ENCODE data around the gene FAT1. TPM values are rescaled to one million over a fixed set of nuclear protein-coding genes. Genes with fewer than 3 reads are reported as not detected.

Gene FAT1
- total RNA-seq, 4 donors from 2014 or later: 321 to 477 (median 380) TPM

- 81 to 85% methylated on average over 5 to 10 of the region's 10 CpGs for WGBS, 2 donors (ENCODE audit: low coverage in 1 of 2)
- no peak for DNase-seq
- in situ Hi-C loops (cut with MboI; ENCODE audit: low pct_ligation_motif_present in 1 of 4, low pct_unique_long_range_greater_than_20kb in 1 of 4, low sequenced_read_pairs in 3 of 4) (no loop called here), intact Hi-C loops (cut with DNase I; ENCODE audit: low total_unique reads) (no loop called here)
- Histone ChIP-seq H3K4me3 (no peak overlapping the region), H3K9me3 (no peaks in the 10 kb centered on the region), H3K27me3 (no peaks in the 10 kb centered on the region), H3K36me3 (no peaks in the 10 kb centered on the region), H3K27ac (peak overlapping the region in 3 of 4 donors; percentile 72 to 79 (median 75)), H3K4me1 (peaks cover 30 to 85% (median 52%) of the 10 kb centered on the region in 4 donors)
- TF ChIP-seq, protein P1, sequence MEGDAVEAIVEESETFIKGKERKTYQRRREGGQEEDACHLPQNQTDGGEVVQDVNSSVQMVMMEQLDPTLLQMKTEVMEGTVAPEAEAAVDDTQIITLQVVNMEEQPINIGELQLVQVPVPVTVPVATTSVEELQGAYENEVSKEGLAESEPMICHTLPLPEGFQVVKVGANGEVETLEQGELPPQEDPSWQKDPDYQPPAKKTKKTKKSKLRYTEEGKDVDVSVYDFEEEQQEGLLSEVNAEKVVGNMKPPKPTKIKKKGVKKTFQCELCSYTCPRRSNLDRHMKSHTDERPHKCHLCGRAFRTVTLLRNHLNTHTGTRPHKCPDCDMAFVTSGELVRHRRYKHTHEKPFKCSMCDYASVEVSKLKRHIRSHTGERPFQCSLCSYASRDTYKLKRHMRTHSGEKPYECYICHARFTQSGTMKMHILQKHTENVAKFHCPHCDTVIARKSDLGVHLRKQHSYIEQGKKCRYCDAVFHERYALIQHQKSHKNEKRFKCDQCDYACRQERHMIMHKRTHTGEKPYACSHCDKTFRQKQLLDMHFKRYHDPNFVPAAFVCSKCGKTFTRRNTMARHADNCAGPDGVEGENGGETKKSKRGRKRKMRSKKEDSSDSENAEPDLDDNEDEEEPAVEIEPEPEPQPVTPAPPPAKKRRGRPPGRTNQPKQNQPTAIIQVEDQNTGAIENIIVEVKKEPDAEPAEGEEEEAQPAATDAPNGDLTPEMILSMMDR (IDR thresholded peaks at IDR 0.05): no peak
- TF ChIP-seq POLR2AphosphoS5 (IDR thresholded peaks at IDR 0.05): no peak
- no peak for TF ChIP-seq EP300 (IDR thresholded peaks at IDR 0.05; ENCODE audit: low read depth)
- no peak for TF ChIP-seq POLR2A (IDR thresholded peaks at IDR 0.05)
Measured at GRCh38 chr4:186702940-186703339, 20.7 kb downstream of the FAT1 start.

DNA sequence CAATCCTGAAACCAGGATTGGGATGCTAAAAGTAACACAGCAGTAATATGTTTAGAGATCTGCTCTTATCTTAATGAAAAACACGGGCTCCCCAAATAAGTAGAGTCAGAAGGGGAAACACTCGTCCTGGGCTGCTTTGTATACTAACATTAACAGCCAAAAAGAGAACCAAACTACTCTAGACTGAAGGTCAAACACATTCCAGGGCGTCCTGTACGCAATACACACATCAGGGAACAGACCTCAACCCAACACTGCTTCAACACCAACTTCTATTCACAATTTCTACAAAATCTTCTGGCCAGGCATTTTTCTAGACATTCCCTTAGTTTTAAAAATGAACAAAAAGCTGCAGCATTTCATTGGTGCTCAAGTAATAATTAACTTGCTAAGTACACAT is 21.4 kb downstream of the FAT1 start:
- intact Hi-C loops (cut with DNase I; ENCODE audit: low total_unique reads) (no loop called here), in situ Hi-C loops (cut with MboI; ENCODE audit: low pct_ligation_motif_present in 1 of 4, low pct_unique_long_range_greater_than_20kb in 1 of 4, low sequenced_read_pairs in 3 of 4) (no loop called here)
- Histone ChIP-seq H3K27ac (peak overlapping the region; percentile 72 to 79 (median 76)), H3K9me3 (no peaks in the 10 kb centered on the region), H3K27me3 (no peaks in the 10 kb centered on the region), H3K36me3 (no peaks in the 10 kb centered on the region), H3K4me1 (peaks cover 30 to 80% (median 47%) of the 10 kb centered on the region in 4 donors), H3K4me3 (no peak overlapping the region)
- no peak for TF ChIP-seq POLR2AphosphoS5 (IDR thresholded peaks at IDR 0.05)
- TF ChIP-seq EP300 (IDR thresholded peaks at IDR 0.05; ENCODE audit: low read depth): no peak
- TF ChIP-seq POLR2A (IDR thresholded peaks at IDR 0.05): no peak
- TF ChIP-seq, protein P1 (IDR thresholded peaks at IDR 0.05): no peak
- DNase-seq: no peak
- WGBS, 2 donors (ENCODE audit: low coverage in 1 of 2): 25 to 42% methylated on average over 4 of the region's 4 CpGs

DNA sequence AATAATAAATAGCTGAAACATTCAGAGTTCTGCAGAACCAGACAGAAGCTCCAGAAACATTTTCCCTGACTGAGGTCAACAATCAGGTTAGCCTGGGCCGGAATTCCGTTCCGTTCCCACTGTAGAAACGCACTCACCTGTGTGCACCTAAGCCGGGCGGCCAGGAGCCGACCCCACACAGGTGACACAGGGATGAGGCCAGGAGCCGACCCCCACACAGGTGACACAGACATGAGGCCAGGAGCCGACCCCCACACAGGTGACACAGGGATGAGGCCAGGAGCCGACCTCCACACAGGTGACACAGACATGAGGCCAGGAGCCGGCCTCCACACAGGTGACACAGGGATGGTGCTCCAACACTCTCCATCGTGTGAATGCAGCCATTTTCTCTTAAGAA is 21.9 kb downstream of the FAT1 start:
- no peaks in the 10 kb centered on the region for H3K36me3 ChIP-seq
- H3K9me3 ChIP-seq: no peaks in the 10 kb centered on the region
- no peak overlapping the region for H3K4me3 ChIP-seq
- TF ChIP-seq EP300 (IDR thresholded peaks at IDR 0.05; ENCODE audit: low read depth): no peak
- TF ChIP-seq POLR2A (IDR thresholded peaks at IDR 0.05): no peak
- no peak for TF ChIP-seq POLR2AphosphoS5 (IDR thresholded peaks at IDR 0.05)
- TF ChIP-seq, protein P1 (IDR thresholded peaks at IDR 0.05): no peak
- intact Hi-C loops (cut with DNase I; ENCODE audit: low total_unique reads): no loop called here
- DNase-seq: no peak
- no peaks in the 10 kb centered on the region for H3K27me3 ChIP-seq
- H3K27ac ChIP-seq: peak overlapping the region; percentile 72 to 79 (median 76)
- 20 to 67% methylated on average over 1 to 12 of the region's 12 CpGs for WGBS, 2 donors (ENCODE audit: low coverage in 1 of 2)
- peaks cover 30 to 74% (median 42%) of the 10 kb centered on the region in 4 donors for H3K4me1 ChIP-seq
- in situ Hi-C loops (cut with MboI; ENCODE audit: low pct_ligation_motif_present in 1 of 4, low pct_unique_long_range_greater_than_20kb in 1 of 4, low sequenced_read_pairs in 3 of 4): no loop called here

DNA sequence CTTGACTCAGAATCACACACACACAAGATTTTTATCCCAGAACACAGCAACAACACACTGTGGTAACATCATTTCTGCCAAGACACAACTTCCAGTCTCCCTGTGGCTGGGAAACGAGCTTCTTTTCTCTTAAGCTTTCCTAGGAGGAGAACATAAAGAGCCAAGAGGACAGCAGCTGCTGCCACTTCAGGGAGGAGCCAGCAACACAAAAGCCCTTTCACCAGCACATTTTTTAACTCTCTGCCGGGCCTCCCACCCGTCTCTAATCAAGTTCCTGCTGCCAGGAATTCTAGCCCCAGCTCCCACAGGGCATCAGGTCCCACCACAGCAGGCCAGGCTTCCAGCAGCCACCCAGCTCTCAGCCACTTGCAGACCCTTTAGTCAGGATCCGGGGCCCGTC is 22.4 kb downstream of the FAT1 start:
- H3K27me3 ChIP-seq: no peaks in the 10 kb centered on the region
- in situ Hi-C loops (cut with MboI; ENCODE audit: low pct_ligation_motif_present in 1 of 4, low pct_unique_long_range_greater_than_20kb in 1 of 4, low sequenced_read_pairs in 3 of 4) (no loop called here), intact Hi-C loops (cut with DNase I; ENCODE audit: low total_unique reads) (no loop called here)
- H3K9me3 ChIP-seq: no peaks in the 10 kb centered on the region
- no peaks in the 10 kb centered on the region for H3K36me3 ChIP-seq
- peaks cover 30 to 70% (median 41%) of the 10 kb centered on the region in 4 donors for H3K4me1 ChIP-seq
- H3K27ac ChIP-seq: peak overlapping the region; percentile 72 to 79 (median 76)
- TF ChIP-seq, protein P1 (IDR thresholded peaks at IDR 0.05): no peak
- TF ChIP-seq EP300 (IDR thresholded peaks at IDR 0.05; ENCODE audit: low read depth) (no peak), POLR2AphosphoS5 (IDR thresholded peaks at IDR 0.05) (no peak), POLR2A (IDR thresholded peaks at IDR 0.05) (no peak)
- WGBS, 2 donors (ENCODE audit: low coverage in 1 of 2): 0 to 27% methylated on average over 1 to 5 of the region's 5 CpGs
- peak overlapping the region in 1 of 4 donors; percentile 1 for H3K4me3 ChIP-seq
- no peak for DNase-seq
